GM13977 (cell line): ENCODE results near the gene ENTR1.

Experiments used
- DNase-seq: peaks from one replicate; pipeline ENCODE4 v3.0.0; 2012; ENCODE audit warnings: low spot score
- in situ Hi-C: fragments of 300-500 bp; cut with MboI; formaldehyde crosslinking; loops from one replicate; pipeline ENCODE4 v1.12.0; 2022; ENCODE audit warnings: low sequenced_read_pairs, low pct_unique_long_range_greater_than_20kb, mixed read lengths, inconsistent platforms; ENCODE audit not compliant: unreplicated experiment
- TF ChIP-seq, protein P1 (sequence below): IDR thresholded peaks from 2 replicates; pipeline ENCODE4 v1.5.1; 2012; ENCODE audit warnings: mild to moderate bottlenecking, control low read depth; ENCODE audit not compliant: insufficient read depth; ENCODE audit errors: extremely low read depth, missing control alignments

The ENTR1 gene

GRCh38 chr9:136454026-136454796 is 43.8 kb upstream of the ENTR1 start:
- in situ Hi-C loops: no loop called here
- TF ChIP-seq, protein P1, sequence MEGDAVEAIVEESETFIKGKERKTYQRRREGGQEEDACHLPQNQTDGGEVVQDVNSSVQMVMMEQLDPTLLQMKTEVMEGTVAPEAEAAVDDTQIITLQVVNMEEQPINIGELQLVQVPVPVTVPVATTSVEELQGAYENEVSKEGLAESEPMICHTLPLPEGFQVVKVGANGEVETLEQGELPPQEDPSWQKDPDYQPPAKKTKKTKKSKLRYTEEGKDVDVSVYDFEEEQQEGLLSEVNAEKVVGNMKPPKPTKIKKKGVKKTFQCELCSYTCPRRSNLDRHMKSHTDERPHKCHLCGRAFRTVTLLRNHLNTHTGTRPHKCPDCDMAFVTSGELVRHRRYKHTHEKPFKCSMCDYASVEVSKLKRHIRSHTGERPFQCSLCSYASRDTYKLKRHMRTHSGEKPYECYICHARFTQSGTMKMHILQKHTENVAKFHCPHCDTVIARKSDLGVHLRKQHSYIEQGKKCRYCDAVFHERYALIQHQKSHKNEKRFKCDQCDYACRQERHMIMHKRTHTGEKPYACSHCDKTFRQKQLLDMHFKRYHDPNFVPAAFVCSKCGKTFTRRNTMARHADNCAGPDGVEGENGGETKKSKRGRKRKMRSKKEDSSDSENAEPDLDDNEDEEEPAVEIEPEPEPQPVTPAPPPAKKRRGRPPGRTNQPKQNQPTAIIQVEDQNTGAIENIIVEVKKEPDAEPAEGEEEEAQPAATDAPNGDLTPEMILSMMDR: no peak
- DNase-seq: no peak

DNA sequence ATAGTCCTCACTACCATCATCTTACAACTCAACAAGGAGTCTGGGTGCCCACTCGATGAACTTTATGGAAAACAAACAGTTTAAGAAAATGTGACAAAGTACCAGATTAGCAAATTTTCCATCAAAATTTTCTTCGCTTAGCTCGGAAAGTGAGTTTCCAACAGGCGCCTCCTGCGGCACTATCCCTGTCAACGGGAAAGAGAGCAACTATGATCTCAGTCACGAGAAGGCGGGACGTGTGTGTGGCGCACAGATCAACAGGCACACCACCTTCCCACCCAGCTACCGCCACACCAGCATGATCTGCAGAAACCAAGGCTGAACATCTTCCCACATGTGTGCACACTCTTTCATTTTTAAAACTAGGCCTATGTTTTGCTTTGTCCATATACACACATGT is 42.9 kb upstream of the ENTR1 start:
- in situ Hi-C loops: no loop called here
- DNase-seq: no peak
- TF ChIP-seq, protein P1: no peak

GRCh38 chr9:136451221-136451877 is 40.9 kb upstream of the ENTR1 start:
- in situ Hi-C loops: no loop called here
- TF ChIP-seq, protein P1: no peak
- no peak for DNase-seq

DNA sequence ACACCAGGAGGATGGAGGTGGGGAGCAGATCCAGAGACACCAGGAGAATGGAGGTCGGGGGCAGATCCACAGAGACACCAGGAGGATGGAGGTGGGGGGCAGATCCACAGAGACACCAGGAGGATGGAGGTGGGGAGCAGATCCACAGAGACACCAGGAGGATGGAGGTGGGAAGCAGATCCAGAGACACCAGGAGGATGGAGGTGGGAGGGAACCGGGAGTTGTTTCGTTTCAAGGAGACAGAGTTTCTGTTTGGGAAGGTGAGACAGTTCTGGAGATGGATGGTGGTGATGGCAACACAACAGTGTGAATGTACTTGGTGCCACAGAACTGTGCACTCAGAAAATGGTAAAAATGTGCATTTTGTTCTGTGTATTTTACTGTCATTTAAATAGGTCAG is 38.2 kb upstream of the ENTR1 start:
- TF ChIP-seq, protein P1: no peak
- in situ Hi-C loops: no loop called here
- DNase-seq: no peak

DNA sequence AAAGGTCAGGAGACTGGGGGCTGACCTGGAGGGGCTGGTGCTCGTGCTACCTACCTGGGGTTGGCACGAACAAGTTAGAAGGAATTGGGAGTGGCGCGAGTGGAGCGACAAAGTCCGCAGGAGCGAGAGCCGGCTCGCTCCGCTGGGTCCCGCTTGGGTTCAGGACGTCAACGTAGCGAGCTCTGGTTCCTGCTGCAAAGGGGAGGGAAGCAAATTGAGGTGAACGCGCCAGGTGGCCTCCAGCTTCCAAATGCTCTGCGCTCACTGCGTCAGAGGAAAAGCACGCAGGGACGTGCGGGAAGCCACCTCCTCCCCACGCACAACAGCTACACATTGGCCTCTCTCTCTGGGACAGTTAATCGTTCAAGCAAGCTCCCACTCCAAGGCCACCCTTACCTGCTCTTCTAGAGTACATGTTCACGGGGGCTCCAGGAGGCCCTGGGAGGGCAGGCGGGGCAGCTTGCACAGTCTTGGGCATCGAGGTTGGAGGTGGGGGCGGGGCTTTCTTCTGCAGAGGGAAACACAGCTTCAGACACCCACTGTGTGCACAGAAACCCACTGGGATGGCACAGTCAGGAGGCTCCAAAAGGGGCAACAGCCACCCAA is 36.9 kb upstream of the ENTR1 start:
- DNase-seq: no peak
- in situ Hi-C loops: no loop called here
- TF ChIP-seq, protein P1: no peak

- in situ Hi-C loops: no loop called here
- no peak for DNase-seq
- TF ChIP-seq, protein P1: no peak
Observed at GRCh38 chr9:136445799-136446198, 35.4 kb upstream of the ENTR1 start.
